ENCODE data around the gene SWAP70.

Gene SWAP70

GRCh38 chr11:9639099-9639498, 24.8 kb upstream of the SWAP70 start:
- Histone ChIP-seq H3K4me1 (ENCODE audit: control insufficient read depth in 1 of 2, insufficient read depth in 2 of 2, low read length in 2 of 2) (no peaks in the 10 kb centered on the region), H3K4ac (ENCODE audit: low read depth, low read length) (no peak overlapping the region), H3K79me1 (ENCODE audit: low read length) (no peaks in the 10 kb centered on the region), H4K8ac (ENCODE audit: low read depth, low read length) (no peak overlapping the region), H3K9me3 (ENCODE audit: insufficient read depth, low read depth, low read length) (no peaks in the 10 kb centered on the region), H2AFZ (ENCODE audit: insufficient read depth, low read length, poor library complexity) (no peak overlapping the region), H2BK5ac (ENCODE audit: low read depth, low read length, poor library complexity) (no peak overlapping the region), H3K9ac (ENCODE audit: low read length) (no peak overlapping the region), H3K27ac (ENCODE audit: low read depth, low read length) (no peak overlapping the region), H2AK5ac (ENCODE audit: low read length) (no peak overlapping the region), H2BK12ac (ENCODE audit: low read length) (no peak overlapping the region), H3K36me3 (ENCODE audit: control insufficient read depth in 1 of 2, insufficient read depth in 2 of 2, low read length in 2 of 2) (no peaks in the 10 kb centered on the region), H4K91ac (ENCODE audit: low read depth, low read length) (no peak overlapping the region), H3K27me3 (ENCODE audit: insufficient read depth, low read length) (no peaks in the 10 kb centered on the region), H4K12ac (ENCODE audit: low read depth, low read length) (no peak overlapping the region), H3K23ac (ENCODE audit: low read length) (no peak overlapping the region), H2BK120ac (ENCODE audit: insufficient read depth, low read length, poor library complexity) (no peak overlapping the region), H3K14ac (ENCODE audit: low read length) (no peak overlapping the region), H3K4me3 (ENCODE audit: low read depth, low read length) (no peak overlapping the region), H3K18ac (ENCODE audit: low read length) (no peak overlapping the region), H3K4me2 (ENCODE audit: low read length) (no peak overlapping the region), H3K79me2 (ENCODE audit: control insufficient read depth, insufficient read depth, low read length, poor library complexity) (no peaks in the 10 kb centered on the region)
- no peak for DNase-seq
- whole genome bisulfite sequencing (ENCODE audit: extremely low coverage, insufficient coverage, insufficient read length): no CpG with 5 or more reads among the region's 5 CpGs

DNA sequence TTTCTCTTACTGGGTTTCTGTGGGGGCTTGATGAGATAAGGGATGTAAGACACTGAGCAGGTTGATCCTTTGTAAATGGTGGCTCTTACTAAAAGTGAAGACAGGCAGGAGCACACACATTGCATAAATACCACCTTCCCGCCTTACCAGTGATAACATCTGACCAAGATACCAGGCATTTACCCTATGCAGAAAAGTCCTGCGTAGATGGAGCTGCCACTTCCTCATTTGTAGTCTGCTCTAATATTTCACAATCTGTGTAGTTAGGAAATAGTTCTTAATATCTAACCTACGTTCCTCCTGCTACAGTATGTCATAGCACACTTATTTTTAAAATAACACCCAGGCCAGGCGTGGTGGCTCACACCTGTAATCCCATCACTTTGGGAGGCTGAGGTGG, 23.9 kb upstream of the SWAP70 start:
- Histone ChIP-seq H2BK12ac (ENCODE audit: low read length) (no peak overlapping the region), H2BK120ac (ENCODE audit: insufficient read depth, low read length, poor library complexity) (no peak overlapping the region), H3K27ac (ENCODE audit: low read depth, low read length) (no peak overlapping the region), H4K12ac (ENCODE audit: low read depth, low read length) (no peak overlapping the region), H3K9me3 (ENCODE audit: insufficient read depth, low read depth, low read length) (no peaks in the 10 kb centered on the region), H3K14ac (ENCODE audit: low read length) (no peak overlapping the region), H2AFZ (ENCODE audit: insufficient read depth, low read length, poor library complexity) (no peak overlapping the region), H3K4me1 (ENCODE audit: control insufficient read depth in 1 of 2, insufficient read depth in 2 of 2, low read length in 2 of 2) (no peaks in the 10 kb centered on the region), H4K91ac (ENCODE audit: low read depth, low read length) (no peak overlapping the region), H3K4me3 (ENCODE audit: low read depth, low read length) (no peak overlapping the region), H3K4ac (ENCODE audit: low read depth, low read length) (no peak overlapping the region), H4K8ac (ENCODE audit: low read depth, low read length) (no peak overlapping the region), H2BK5ac (ENCODE audit: low read depth, low read length, poor library complexity) (no peak overlapping the region), H3K27me3 (ENCODE audit: insufficient read depth, low read length) (no peaks in the 10 kb centered on the region), H3K9ac (ENCODE audit: low read length) (no peak overlapping the region), H3K23ac (ENCODE audit: low read length) (no peak overlapping the region), H3K4me2 (ENCODE audit: low read length) (no peak overlapping the region), H3K18ac (ENCODE audit: low read length) (no peak overlapping the region), H3K36me3 (ENCODE audit: control insufficient read depth in 1 of 2, insufficient read depth in 2 of 2, low read length in 2 of 2) (no peaks in the 10 kb centered on the region), H3K79me1 (ENCODE audit: low read length) (no peaks in the 10 kb centered on the region), H3K79me2 (ENCODE audit: control insufficient read depth, insufficient read depth, low read length, poor library complexity) (no peaks in the 10 kb centered on the region), H2AK5ac (ENCODE audit: low read length) (no peak overlapping the region)
- peak; percentile 84 to 96 for DNase-seq
- WGBS (ENCODE audit: extremely low coverage, insufficient coverage, insufficient read length): no CpG with 5 or more reads among the region's 4 CpGs

DNA sequence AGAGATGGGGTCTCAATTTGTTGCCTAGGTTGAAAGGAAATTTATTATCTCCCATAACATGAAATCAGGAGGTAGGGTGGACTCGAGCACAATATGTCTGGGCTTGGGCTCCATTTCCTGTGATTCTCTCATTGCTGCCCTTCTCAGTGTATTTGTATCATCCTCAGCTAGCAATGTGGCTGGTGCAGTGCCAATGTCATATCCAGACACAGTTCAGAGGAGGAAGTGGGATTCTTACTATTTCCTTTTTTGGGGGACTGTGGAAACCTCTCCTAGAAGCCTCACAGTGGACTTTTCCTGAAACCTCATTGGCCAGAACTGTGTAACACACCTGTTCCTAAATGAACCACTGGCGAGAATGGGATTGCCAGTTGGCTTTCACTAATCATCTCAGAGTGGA, 21.0 kb upstream of the SWAP70 start:
- H4K8ac ChIP-seq (ENCODE audit: low read depth, low read length): no peak overlapping the region
- H3K9me3 ChIP-seq (ENCODE audit: insufficient read depth, low read depth, low read length): no peaks in the 10 kb centered on the region
- DNase-seq: no peak
- no peaks in the 10 kb centered on the region for H3K79me1 ChIP-seq (ENCODE audit: low read length)
- H3K4me2 ChIP-seq (ENCODE audit: low read length): no peak overlapping the region
- H4K91ac ChIP-seq (ENCODE audit: low read depth, low read length): no peak overlapping the region
- no peaks in the 10 kb centered on the region for H3K27me3 ChIP-seq (ENCODE audit: insufficient read depth, low read length)
- H3K4me3 ChIP-seq (ENCODE audit: low read depth, low read length): no peak overlapping the region
- no peak overlapping the region for H2BK120ac ChIP-seq (ENCODE audit: insufficient read depth, low read length, poor library complexity)
- no peak overlapping the region for H2BK12ac ChIP-seq (ENCODE audit: low read length)
- H3K18ac ChIP-seq (ENCODE audit: low read length): no peak overlapping the region
- no CpG with 5 or more reads among the region's 2 CpGs for WGBS (ENCODE audit: extremely low coverage, insufficient coverage, insufficient read length)
- no peak overlapping the region for H2BK5ac ChIP-seq (ENCODE audit: low read depth, low read length, poor library complexity)
- H3K4me1 ChIP-seq (ENCODE audit: control insufficient read depth in 1 of 2, insufficient read depth in 2 of 2, low read length in 2 of 2): no peaks in the 10 kb centered on the region
- no peak overlapping the region for H2AK5ac ChIP-seq (ENCODE audit: low read length)
- no peak overlapping the region for H3K9ac ChIP-seq (ENCODE audit: low read length)
- H4K12ac ChIP-seq (ENCODE audit: low read depth, low read length): no peak overlapping the region
- no peak overlapping the region for H3K23ac ChIP-seq (ENCODE audit: low read length)
- no peak overlapping the region for H3K4ac ChIP-seq (ENCODE audit: low read depth, low read length)
- no peak overlapping the region for H3K14ac ChIP-seq (ENCODE audit: low read length)
- H3K27ac ChIP-seq (ENCODE audit: low read depth, low read length): no peak overlapping the region
- H3K36me3 ChIP-seq (ENCODE audit: control insufficient read depth in 1 of 2, insufficient read depth in 2 of 2, low read length in 2 of 2): no peaks in the 10 kb centered on the region
- no peaks in the 10 kb centered on the region for H3K79me2 ChIP-seq (ENCODE audit: control insufficient read depth, insufficient read depth, low read length, poor library complexity)
- no peak overlapping the region for H2AFZ ChIP-seq (ENCODE audit: insufficient read depth, low read length, poor library complexity)

- H2AFZ ChIP-seq (ENCODE audit: insufficient read depth, low read length, poor library complexity): no peak overlapping the region
Measured at GRCh38 chr11:9643751-9644150, 20.1 kb upstream of the SWAP70 start.

More at GRCh38 chr11:9643751-9644150, 20.1 kb upstream of the SWAP70 start:
- Histone ChIP-seq H2AK5ac (ENCODE audit: low read length) (no peak overlapping the region), H4K12ac (ENCODE audit: low read depth, low read length) (no peak overlapping the region), H3K4ac (ENCODE audit: low read depth, low read length) (no peak overlapping the region), H3K36me3 (ENCODE audit: control insufficient read depth in 1 of 2, insufficient read depth in 2 of 2, low read length in 2 of 2) (no peaks in the 10 kb centered on the region), H3K79me2 (ENCODE audit: control insufficient read depth, insufficient read depth, low read length, poor library complexity) (no peaks in the 10 kb centered on the region), H2BK5ac (ENCODE audit: low read depth, low read length, poor library complexity) (no peak overlapping the region), H3K23ac (ENCODE audit: low read length) (no peak overlapping the region), H4K8ac (ENCODE audit: low read depth, low read length) (no peak overlapping the region), H3K27ac (ENCODE audit: low read depth, low read length) (no peak overlapping the region), H3K4me3 (ENCODE audit: low read depth, low read length) (no peak overlapping the region), H3K4me2 (ENCODE audit: low read length) (no peak overlapping the region), H3K27me3 (ENCODE audit: insufficient read depth, low read length) (no peaks in the 10 kb centered on the region), H4K91ac (ENCODE audit: low read depth, low read length) (no peak overlapping the region), H3K18ac (ENCODE audit: low read length) (no peak overlapping the region), H3K9me3 (ENCODE audit: insufficient read depth, low read depth, low read length) (no peaks in the 10 kb centered on the region), H2BK12ac (ENCODE audit: low read length) (no peak overlapping the region), H3K14ac (ENCODE audit: low read length) (no peak overlapping the region), H3K4me1 (ENCODE audit: control insufficient read depth in 1 of 2, insufficient read depth in 2 of 2, low read length in 2 of 2) (no peaks in the 10 kb centered on the region), H3K79me1 (ENCODE audit: low read length) (no peaks in the 10 kb centered on the region), H3K9ac (ENCODE audit: low read length) (no peak overlapping the region), H2BK120ac (ENCODE audit: insufficient read depth, low read length, poor library complexity) (no peak overlapping the region)
- no peak for DNase-seq
- no CpG with 5 or more reads among the region's 3 CpGs for WGBS (ENCODE audit: extremely low coverage, insufficient coverage, insufficient read length)
